HEK293 (cell line): ENCODE measurements around the gene GOSR2.
A peak's percentile ranks its signal among the peaks of the same experiment; 100 is the strongest.

Experiments used
- GLI2 ChIP-seq: fragments of 450-650 bp; formaldehyde crosslinking; IDR thresholded peaks from 2 replicates; pipeline ENCODE4; 2017; ENCODE audit warnings: missing biosample characterization, missing genetic modification characterization, low read depth, borderline replicate concordance
- HOXA7 ChIP-seq: sonication (generic); formaldehyde crosslinking; IDR thresholded peaks from 2 replicates; pipeline ENCODE4 v1.8.1; 2022; ENCODE audit warnings: missing genetic modification reagents, borderline replicate concordance
- KLF16 ChIP-seq: fragments of 450-650 bp; formaldehyde crosslinking; IDR thresholded peaks from 2 replicates; pipeline ENCODE4 v1.5.1; 2017; ENCODE audit warnings: missing biosample characterization, missing genetic modification characterization
- REPIN1 ChIP-seq: fragments of 450-650 bp; formaldehyde crosslinking; IDR thresholded peaks from 2 replicates; pipeline ENCODE4 v1.5.1; 2017; ENCODE audit warnings: missing biosample characterization, missing genetic modification characterization, low read depth
- SP2 ChIP-seq: fragments of 450-650 bp; formaldehyde crosslinking; IDR thresholded peaks from 2 replicates; pipeline ENCODE4 v1.5.1; 2016; ENCODE audit warnings: missing biosample characterization, missing genetic modification characterization
- TRIM28 ChIP-seq: IDR thresholded peaks from 2 replicates; pipeline ENCODE4 v1.6.1; 2011; ENCODE audit warnings: low read length, control low read depth, borderline replicate concordance
- ZBTB11 ChIP-seq: fragments of 450-650 bp; formaldehyde crosslinking; conservative IDR thresholded peaks from 2 replicates; pipeline ENCODE4 v1.5.1; 2016; ENCODE audit warnings: low read depth, missing biosample characterization, missing genetic modification characterization
- ZBTB20 ChIP-seq: fragments of 450-650 bp; formaldehyde crosslinking; IDR thresholded peaks from 2 replicates; pipeline ENCODE4 v1.5.1; 2016; ENCODE audit warnings: missing biosample characterization, missing genetic modification characterization
- ZFP69B ChIP-seq: fragments of 450-650 bp; formaldehyde crosslinking; IDR thresholded peaks from 2 replicates; pipeline ENCODE4 v1.5.1; 2016; ENCODE audit warnings: missing biosample characterization, missing genetic modification characterization
- ZNF138 ChIP-seq: fragments of 450-650 bp; formaldehyde crosslinking; IDR thresholded peaks from 2 replicates; pipeline ENCODE4 v1.5.1; 2016; ENCODE audit warnings: missing biosample characterization, missing genetic modification characterization, borderline replicate concordance
- ZNF140 ChIP-seq: fragments of 450-650 bp; formaldehyde crosslinking; IDR thresholded peaks from 2 replicates; pipeline ENCODE4 v1.5.1; 2016; ENCODE audit warnings: missing biosample characterization, missing genetic modification characterization
- ZNF146 ChIP-seq: fragments of 450-650 bp; formaldehyde crosslinking; IDR thresholded peaks from 2 replicates; pipeline ENCODE4 v1.5.1; 2016; ENCODE audit warnings: missing biosample characterization, missing genetic modification characterization
- ZNF24 ChIP-seq: fragments of 450-650 bp; formaldehyde crosslinking; IDR thresholded peaks from 2 replicates; pipeline ENCODE4 v1.5.1; 2016; ENCODE audit warnings: missing biosample characterization, missing genetic modification characterization
- ZNF391 ChIP-seq: fragments of 450-650 bp; formaldehyde crosslinking; IDR thresholded peaks from 2 replicates; pipeline ENCODE4 v1.5.1; 2016; ENCODE audit warnings: low read depth, missing biosample characterization, missing genetic modification characterization, borderline replicate concordance
- ZNF544 ChIP-seq: fragments of 450-650 bp; formaldehyde crosslinking; IDR thresholded peaks from 2 replicates; pipeline ENCODE4 v1.5.0; 2017; ENCODE audit warnings: missing biosample characterization, missing genetic modification characterization
- ZNF558 ChIP-seq: fragments of 450-650 bp; formaldehyde crosslinking; IDR thresholded peaks from 2 replicates; pipeline ENCODE4 v1.5.1; 2016; ENCODE audit warnings: missing biosample characterization, missing genetic modification characterization
- ZNF600 ChIP-seq: fragments of 450-650 bp; formaldehyde crosslinking; IDR thresholded peaks from 2 replicates; pipeline ENCODE4 v1.5.1; 2016; ENCODE audit warnings: missing biosample characterization, missing genetic modification characterization
- ZNF639 ChIP-seq: fragments of 450-650 bp; formaldehyde crosslinking; IDR thresholded peaks from 2 replicates; pipeline ENCODE4 v1.5.1; 2016; ENCODE audit warnings: missing biosample characterization, missing genetic modification characterization
- ZNF785 ChIP-seq: fragments of 450-650 bp; formaldehyde crosslinking; IDR thresholded peaks from 2 replicates; pipeline ENCODE4 v1.5.1; 2016; ENCODE audit warnings: missing biosample characterization, missing genetic modification characterization
- ZNF843 ChIP-seq: fragments of 450-650 bp; formaldehyde crosslinking; IDR thresholded peaks from 2 replicates; pipeline ENCODE4 v1.5.1; 2016; ENCODE audit warnings: missing biosample characterization, missing genetic modification characterization
- ZSCAN23 ChIP-seq: fragments of 450-650 bp; formaldehyde crosslinking; IDR thresholded peaks from 2 replicates; pipeline ENCODE4 v1.5.1; 2016; ENCODE audit warnings: missing biosample characterization, missing genetic modification characterization
- TF ChIP-seq, protein P1 (sequence below): IDR thresholded peaks from 2 replicates; pipeline ENCODE4 v1.6.1; 2011; ENCODE audit warnings: mild to moderate bottlenecking, low read depth, low read length, borderline replicate concordance
- TF ChIP-seq, protein P2 (sequence below): fragments of 450-650 bp; formaldehyde crosslinking; IDR thresholded peaks from 2 replicates; pipeline ENCODE4 v1.5.1; 2016; ENCODE audit warnings: missing biosample characterization, missing genetic modification characterization

Gene GOSR2

GRCh38 chr17:46922804-46923635 is at the start of gene GOSR2 (continued):
- TF ChIP-seq ZNF639 (tag by site-specific recombination), result peak; percentile 95
- TF ChIP-seq ZFP69B (tag by site-specific recombination), result peak; percentile 74; the same call in 1 of the 2 replicates
- TF ChIP-seq ZSCAN23 (tag by site-specific recombination), result 0 out of 2 replicates have a peak, but pooled peaks have one; percentile 34
- TF ChIP-seq ZNF843 (tag by site-specific recombination), result peak; percentile 76
- TF ChIP-seq ZNF544 (tag by site-specific recombination), result no peak
- TF ChIP-seq ZNF146 (tag by site-specific recombination), result 0 out of 2 replicates have a peak, but pooled peaks have one; percentile 18
- TF ChIP-seq ZNF600 (tag by site-specific recombination), result peak; percentile 96
- TF ChIP-seq ZBTB11 (tag by site-specific recombination), result peak; percentile 98
- TF ChIP-seq, protein P1, sequence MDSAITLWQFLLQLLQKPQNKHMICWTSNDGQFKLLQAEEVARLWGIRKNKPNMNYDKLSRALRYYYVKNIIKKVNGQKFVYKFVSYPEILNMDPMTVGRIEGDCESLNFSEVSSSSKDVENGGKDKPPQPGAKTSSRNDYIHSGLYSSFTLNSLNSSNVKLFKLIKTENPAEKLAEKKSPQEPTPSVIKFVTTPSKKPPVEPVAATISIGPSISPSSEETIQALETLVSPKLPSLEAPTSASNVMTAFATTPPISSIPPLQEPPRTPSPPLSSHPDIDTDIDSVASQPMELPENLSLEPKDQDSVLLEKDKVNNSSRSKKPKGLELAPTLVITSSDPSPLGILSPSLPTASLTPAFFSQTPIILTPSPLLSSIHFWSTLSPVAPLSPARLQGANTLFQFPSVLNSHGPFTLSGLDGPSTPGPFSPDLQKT, result peak; percentile 72; the same call in 1 of the 2 replicates
- TF ChIP-seq ZNF558, result peak; percentile 72
- TF ChIP-seq ZBTB20, result peak; percentile 58; the same call in 1 of the 2 replicates
- TF ChIP-seq GLI2 (tag by site-specific recombination), result no peak; the same call in 1 of the 2 replicates
- no peak for TF ChIP-seq REPIN1 (tag by site-specific recombination)
- TF ChIP-seq ZNF24 (tag by site-specific recombination), result peak; percentile 86
- TF ChIP-seq, protein P2, sequence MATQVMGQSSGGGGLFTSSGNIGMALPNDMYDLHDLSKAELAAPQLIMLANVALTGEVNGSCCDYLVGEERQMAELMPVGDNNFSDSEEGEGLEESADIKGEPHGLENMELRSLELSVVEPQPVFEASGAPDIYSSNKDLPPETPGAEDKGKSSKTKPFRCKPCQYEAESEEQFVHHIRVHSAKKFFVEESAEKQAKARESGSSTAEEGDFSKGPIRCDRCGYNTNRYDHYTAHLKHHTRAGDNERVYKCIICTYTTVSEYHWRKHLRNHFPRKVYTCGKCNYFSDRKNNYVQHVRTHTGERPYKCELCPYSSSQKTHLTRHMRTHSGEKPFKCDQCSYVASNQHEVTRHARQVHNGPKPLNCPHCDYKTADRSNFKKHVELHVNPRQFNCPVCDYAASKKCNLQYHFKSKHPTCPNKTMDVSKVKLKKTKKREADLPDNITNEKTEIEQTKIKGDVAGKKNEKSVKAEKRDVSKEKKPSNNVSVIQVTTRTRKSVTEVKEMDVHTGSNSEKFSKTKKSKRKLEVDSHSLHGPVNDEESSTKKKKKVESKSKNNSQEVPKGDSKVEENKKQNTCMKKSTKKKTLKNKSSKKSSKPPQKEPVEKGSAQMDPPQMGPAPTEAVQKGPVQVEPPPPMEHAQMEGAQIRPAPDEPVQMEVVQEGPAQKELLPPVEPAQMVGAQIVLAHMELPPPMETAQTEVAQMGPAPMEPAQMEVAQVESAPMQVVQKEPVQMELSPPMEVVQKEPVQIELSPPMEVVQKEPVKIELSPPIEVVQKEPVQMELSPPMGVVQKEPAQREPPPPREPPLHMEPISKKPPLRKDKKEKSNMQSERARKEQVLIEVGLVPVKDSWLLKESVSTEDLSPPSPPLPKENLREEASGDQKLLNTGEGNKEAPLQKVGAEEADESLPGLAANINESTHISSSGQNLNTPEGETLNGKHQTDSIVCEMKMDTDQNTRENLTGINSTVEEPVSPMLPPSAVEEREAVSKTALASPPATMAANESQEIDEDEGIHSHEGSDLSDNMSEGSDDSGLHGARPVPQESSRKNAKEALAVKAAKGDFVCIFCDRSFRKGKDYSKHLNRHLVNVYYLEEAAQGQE (tag by site-specific recombination), result 0 out of 2 replicates have a peak, but pooled peaks have one; percentile 6
- peak; percentile 37; the same call in 1 of the 2 replicates for TF ChIP-seq KLF16
- TF ChIP-seq ZNF138 (tag by site-specific recombination), result no peak
- no peak for TF ChIP-seq ZNF140 (tag by site-specific recombination)
- TF ChIP-seq SP2 (tag by site-specific recombination), result peak; percentile 87
- TF ChIP-seq TRIM28, result peak; percentile 44; the same call in 1 of the 2 replicates
- no peak for TF ChIP-seq HOXA7 (CRISPR knock-in tag)
- TF ChIP-seq ZNF391 (tag by site-specific recombination), result peak; percentile 76
- no peak for TF ChIP-seq ZNF785 (tag by site-specific recombination)
